Mucosa of rectum (tissue), 2 donors: ENCODE measurements around the gene LPO.

Experiments used
- H3K27ac ChIP-seq, 2 donors: one replicate each; pipeline ENCODE4 v1.7.0; 2013; ENCODE audit warnings: inconsistent platforms in 2 of 2, low read depth in 2 of 2, low read length in 2 of 2
- H3K27me3 ChIP-seq, 2 donors: one replicate each; pipeline ENCODE4 v1.7.0; 2013; ENCODE audit warnings: low read length in 2 of 2; ENCODE audit not compliant: control insufficient read depth in 2 of 2, insufficient read depth in 2 of 2
- H3K36me3 ChIP-seq, 2 donors: one replicate each; pipeline ENCODE4 v1.7.0; 2013; ENCODE audit warnings: low read length in 2 of 2; ENCODE audit not compliant: control insufficient read depth in 2 of 2, insufficient read depth in 2 of 2
- H3K4me1 ChIP-seq, 2 donors: one replicate each; pipeline ENCODE4 v1.7.0; 2013; ENCODE audit warnings: low read length in 2 of 2, mild to moderate bottlenecking in 1 of 2; ENCODE audit not compliant: control insufficient read depth in 2 of 2, insufficient read depth in 2 of 2
- H3K4me3 ChIP-seq, 2 donors: one replicate each; pipeline ENCODE4 v1.7.0; 2013; ENCODE audit warnings: low read length in 2 of 2
- H3K9ac ChIP-seq, 2 donors: one replicate each; pipeline ENCODE4 v1.7.0; 2013; ENCODE audit warnings: low read length in 2 of 2, low read depth in 1 of 2, mild to moderate bottlenecking in 1 of 2
- H3K9me3 ChIP-seq, 2 donors: one replicate each; pipeline ENCODE4 v1.7.0; 2013; ENCODE audit warnings: low read length in 2 of 2; ENCODE audit not compliant: control insufficient read depth in 2 of 2
- donor health status: healthy.
- donor health status: Normal muscosa, but diverticular disease.

Gene LPO

GRCh38 chr17:58302919-58303585 lies 64.7 kb downstream of the LPO start:
- H3K27ac ChIP-seq: no peak overlapping the region
- H3K4me3 ChIP-seq: no peak overlapping the region

GRCh38 chr17:58303971-58304749 lies 65.8 kb downstream of the LPO start:
- Histone ChIP-seq H3K4me3 (no peak overlapping the region), H3K27ac (no peak overlapping the region), H3K4me1 (no peaks in the 10 kb centered on the region), H3K36me3 (no peaks in the 10 kb centered on the region), H3K9me3 (no peaks in the 10 kb centered on the region), H3K9ac (no peak overlapping the region), H3K27me3 (no peaks in the 10 kb centered on the region)

More at GRCh38 chr17:58302919-58303585, 64.7 kb downstream of the LPO start:
- Histone ChIP-seq H3K4me1 (no peaks in the 10 kb centered on the region), H3K9ac (no peak overlapping the region), H3K27me3 (no peaks in the 10 kb centered on the region), H3K36me3 (no peaks in the 10 kb centered on the region), H3K9me3 (no peaks in the 10 kb centered on the region)

GRCh38 chr17:58304750-58305486 lies 66.5 kb downstream of the LPO start:
- no peaks in the 10 kb centered on the region for H3K27me3 ChIP-seq
- H3K4me3 ChIP-seq: no peak overlapping the region
- H3K27ac ChIP-seq: no peak overlapping the region
- no peaks in the 10 kb centered on the region for H3K36me3 ChIP-seq
- H3K9me3 ChIP-seq: no peaks in the 10 kb centered on the region
- H3K4me1 ChIP-seq: no peaks in the 10 kb centered on the region
- no peak overlapping the region for H3K9ac ChIP-seq

GRCh38 chr17:58305626-58306025 lies 67.2 kb downstream of the LPO start:
- Histone ChIP-seq H3K9me3 (no peaks in the 10 kb centered on the region), H3K27me3 (no peaks in the 10 kb centered on the region), H3K4me1 (no peaks in the 10 kb centered on the region), H3K9ac (no peak overlapping the region), H3K27ac (no peak overlapping the region), H3K4me3 (no peak overlapping the region), H3K36me3 (no peaks in the 10 kb centered on the region)

GRCh38 chr17:58306131-58306951 lies 68.0 kb downstream of the LPO start:
- Histone ChIP-seq H3K27me3 (no peaks in the 10 kb centered on the region), H3K4me3 (no peak overlapping the region), H3K9me3 (no peaks in the 10 kb centered on the region), H3K9ac (no peak overlapping the region), H3K4me1 (no peaks in the 10 kb centered on the region), H3K36me3 (no peaks in the 10 kb centered on the region), H3K27ac (no peak overlapping the region)

GRCh38 chr17:58307468-58308172 lies 69.2 kb downstream of the LPO start:
- H3K36me3 ChIP-seq: no peaks in the 10 kb centered on the region
- H3K9ac ChIP-seq: no peak overlapping the region
- no peaks in the 10 kb centered on the region for H3K9me3 ChIP-seq
- H3K27ac ChIP-seq: no peak overlapping the region
- no peaks in the 10 kb centered on the region for H3K27me3 ChIP-seq
- H3K4me1 ChIP-seq: no peaks in the 10 kb centered on the region
- H3K4me3 ChIP-seq: no peak overlapping the region

GRCh38 chr17:58308173-58308984 lies 70.0 kb downstream of the LPO start:
- Histone ChIP-seq H3K4me3 (no peak overlapping the region), H3K9me3 (no peaks in the 10 kb centered on the region), H3K27ac (no peak overlapping the region), H3K36me3 (no peaks in the 10 kb centered on the region), H3K4me1 (no peaks in the 10 kb centered on the region), H3K27me3 (no peaks in the 10 kb centered on the region), H3K9ac (no peak overlapping the region)

GRCh38 chr17:58308985-58309917 lies 70.9 kb downstream of the LPO start:
- H3K27ac ChIP-seq: no peak overlapping the region
- no peak overlapping the region for H3K4me3 ChIP-seq
- H3K9ac ChIP-seq: no peak overlapping the region
- H3K27me3 ChIP-seq: no peaks in the 10 kb centered on the region
- no peaks in the 10 kb centered on the region for H3K9me3 ChIP-seq
- H3K4me1 ChIP-seq: no peaks in the 10 kb centered on the region
- no peaks in the 10 kb centered on the region for H3K36me3 ChIP-seq
